HFFc6 (cell line): ENCODE data around the gene FMOD. TPM values are rescaled to one million over a fixed set of nuclear protein-coding genes. Genes with fewer than 3 reads are reported as not detected.

ENCODE experiments used
- DNase-seq: peaks from one replicate; pipeline ENCODE4 v3.0.0-alpha.2; 2018
- H3K27ac Mint-ChIP-seq: 2 replicates; pipeline ENCODE4 v1.8.0; 2020; ENCODE audit warnings: mild to moderate bottlenecking, mixed read lengths
- H3K27me3 Mint-ChIP-seq: 2 replicates; pipeline ENCODE4 v1.8.0; 2021; ENCODE audit warnings: mild to moderate bottlenecking, moderate library complexity, mixed read lengths; ENCODE audit not compliant: insufficient read depth
- H3K36me3 Mint-ChIP-seq: 2 replicates; pipeline ENCODE4 v1.8.0; 2021; ENCODE audit warnings: low read depth, mixed read lengths
- H3K4me1 Mint-ChIP-seq: 2 replicates; pipeline ENCODE4 v1.8.0; 2020; ENCODE audit warnings: low read depth, mixed read lengths
- H3K4me3 Mint-ChIP-seq: 2 replicates; pipeline ENCODE4 v1.8.0; 2020; ENCODE audit warnings: mild to moderate bottlenecking, moderate library complexity, mixed read lengths
- H3K9me3 Mint-ChIP-seq: 2 replicates; pipeline ENCODE4 v1.8.0; 2020; ENCODE audit warnings: mild to moderate bottlenecking, mixed read lengths
- total RNA-seq, 6 experiments: library from RNA; stranded (reverse); fragmentation: NEBNext Ultra II Directional; extraction: Animal tissue kit (Norgen Biotek cat#: 25700); gene quantifications; 2 replicates in 1 of 6; 3 replicates in 5 of 6; pipeline ENCODE4 v1.2.3, GENCODE V29; 2021
- TF ChIP-seq, protein P1 (sequence below): fragments of 200-600 bp; sonication (generic); IDR thresholded peaks from 2 replicates; pipeline ENCODE4 v1.5.0; 2021; ENCODE audit warnings: antibody characterized with exemption, mild to moderate bottlenecking

Gene FMOD
- total RNA-seq, 6 experiments from 2014 or later = 0.19 to 0.66 (median 0.34) TPM

DNA sequence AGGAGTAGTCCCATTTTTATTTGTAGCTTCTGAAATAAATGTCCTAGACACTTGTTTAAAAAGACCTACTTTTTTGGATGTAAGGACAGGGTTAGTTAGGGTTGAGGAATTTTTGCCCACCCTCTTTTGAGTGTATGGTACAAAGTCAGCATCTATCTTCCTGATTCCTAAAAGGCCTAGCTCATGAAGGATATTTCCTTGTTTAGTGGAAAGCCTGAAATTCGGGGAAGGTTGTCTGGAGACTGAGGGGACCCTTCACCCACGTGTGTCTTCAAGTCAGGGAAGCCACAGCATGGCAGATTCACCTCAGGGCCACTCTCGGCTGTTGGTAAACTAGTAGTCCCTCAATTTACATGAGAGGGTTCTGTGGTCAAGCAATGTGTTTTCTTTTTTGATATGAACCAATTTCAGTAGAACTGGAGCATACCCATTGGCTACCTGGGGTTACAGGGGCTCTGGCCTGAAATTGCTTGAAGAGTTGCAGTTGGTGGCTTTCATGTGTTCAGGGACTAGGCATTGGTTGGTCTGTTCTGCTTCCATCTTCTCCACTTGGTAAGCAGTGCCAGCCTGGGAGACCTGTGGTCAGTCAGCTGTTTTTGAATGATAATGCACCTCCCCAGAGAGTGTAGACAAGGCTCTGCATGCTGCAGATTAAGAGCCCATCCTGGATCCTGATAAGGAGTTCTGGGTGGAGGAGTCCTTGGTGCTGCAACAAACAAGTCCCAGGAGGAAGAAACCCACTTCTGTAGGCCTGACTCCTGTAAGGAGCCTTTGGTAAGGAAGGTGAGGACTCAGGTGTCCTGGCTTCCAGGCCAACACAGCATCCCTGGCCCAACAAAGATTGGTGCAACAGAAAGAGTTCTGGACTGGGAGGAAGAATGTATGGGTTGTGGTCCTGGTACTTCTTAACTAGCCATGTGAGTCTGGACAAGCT, 39.3 kb downstream of the FMOD start:
- DNase-seq = no peak
- Mint-ChIP-seq H3K36me3 (peaks cover 17% of the 10 kb centered on the region), H3K4me3 (no peak overlapping the region), H3K27ac (no peak overlapping the region), H3K4me1 (peaks cover 37% of the 10 kb centered on the region), H3K27me3 (peaks cover 4% of the 10 kb centered on the region), H3K9me3 (no peaks in the 10 kb centered on the region)
- TF ChIP-seq, protein P1, sequence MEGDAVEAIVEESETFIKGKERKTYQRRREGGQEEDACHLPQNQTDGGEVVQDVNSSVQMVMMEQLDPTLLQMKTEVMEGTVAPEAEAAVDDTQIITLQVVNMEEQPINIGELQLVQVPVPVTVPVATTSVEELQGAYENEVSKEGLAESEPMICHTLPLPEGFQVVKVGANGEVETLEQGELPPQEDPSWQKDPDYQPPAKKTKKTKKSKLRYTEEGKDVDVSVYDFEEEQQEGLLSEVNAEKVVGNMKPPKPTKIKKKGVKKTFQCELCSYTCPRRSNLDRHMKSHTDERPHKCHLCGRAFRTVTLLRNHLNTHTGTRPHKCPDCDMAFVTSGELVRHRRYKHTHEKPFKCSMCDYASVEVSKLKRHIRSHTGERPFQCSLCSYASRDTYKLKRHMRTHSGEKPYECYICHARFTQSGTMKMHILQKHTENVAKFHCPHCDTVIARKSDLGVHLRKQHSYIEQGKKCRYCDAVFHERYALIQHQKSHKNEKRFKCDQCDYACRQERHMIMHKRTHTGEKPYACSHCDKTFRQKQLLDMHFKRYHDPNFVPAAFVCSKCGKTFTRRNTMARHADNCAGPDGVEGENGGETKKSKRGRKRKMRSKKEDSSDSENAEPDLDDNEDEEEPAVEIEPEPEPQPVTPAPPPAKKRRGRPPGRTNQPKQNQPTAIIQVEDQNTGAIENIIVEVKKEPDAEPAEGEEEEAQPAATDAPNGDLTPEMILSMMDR = no peak

DNA sequence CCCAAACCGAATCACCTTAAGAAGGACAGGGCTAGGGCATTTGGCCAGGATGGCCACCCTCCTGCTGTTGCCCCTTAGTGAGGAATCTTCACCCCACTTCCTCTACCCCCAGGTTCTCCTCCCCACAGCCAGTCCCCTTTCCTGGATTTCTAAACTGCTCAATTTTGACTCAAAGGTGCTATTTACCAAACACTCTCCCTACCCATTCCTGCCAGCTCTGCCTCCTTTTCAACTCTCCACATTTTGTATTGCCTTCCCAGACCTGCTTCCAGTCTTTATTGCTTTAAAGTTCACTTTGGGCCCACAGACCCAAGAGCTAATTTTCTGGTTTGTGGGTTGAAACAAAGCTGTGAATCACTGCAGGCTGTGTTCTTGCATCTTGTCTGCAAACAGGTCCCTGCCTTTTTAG, 42.0 kb downstream of the FMOD start:
- H3K27me3 Mint-ChIP-seq = peaks cover 7% of the 10 kb centered on the region
- H3K36me3 Mint-ChIP-seq = peaks cover 17% of the 10 kb centered on the region
- peaks cover 45% of the 10 kb centered on the region for H3K4me1 Mint-ChIP-seq
- no peaks in the 10 kb centered on the region for H3K9me3 Mint-ChIP-seq
- TF ChIP-seq, protein P1 = no peak
- no peak for DNase-seq
- no peak overlapping the region for H3K27ac Mint-ChIP-seq
- H3K4me3 Mint-ChIP-seq = peak overlapping the region; percentile 95; the same call in 1 of the 2 replicates

DNA sequence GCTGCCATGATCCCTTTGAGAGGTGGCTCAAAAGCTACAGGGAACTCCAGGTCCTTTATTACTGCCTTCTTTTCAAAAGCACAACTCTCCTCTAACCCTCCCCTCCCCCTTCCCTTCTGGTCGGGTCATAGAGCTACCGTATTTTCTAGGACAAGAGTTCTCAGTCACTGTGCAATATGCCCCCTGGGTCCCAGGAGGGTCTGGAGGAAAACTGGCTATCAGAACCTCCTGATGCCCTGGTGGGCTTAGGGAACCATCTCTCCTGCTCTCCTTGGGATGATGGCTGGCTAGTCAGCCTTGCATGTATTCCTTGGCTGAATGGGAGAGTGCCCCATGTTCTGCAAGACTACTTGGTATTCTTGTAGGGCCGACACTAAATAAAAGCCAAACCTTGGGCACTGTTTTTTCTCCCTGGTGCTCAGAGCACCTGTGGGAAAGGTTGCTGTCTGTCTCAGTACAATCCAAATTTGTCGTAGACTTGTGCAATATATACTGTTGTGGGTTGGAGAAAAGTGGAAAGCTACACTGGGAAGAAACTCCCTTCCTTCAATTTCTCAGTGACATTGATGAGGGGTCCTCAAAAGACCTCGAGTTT, 42.5 kb downstream of the FMOD start:
- Mint-ChIP-seq H3K36me3 (peaks cover 17% of the 10 kb centered on the region), H3K4me1 (peaks cover 47% of the 10 kb centered on the region), H3K27me3 (peaks cover 8% of the 10 kb centered on the region)

DNA sequence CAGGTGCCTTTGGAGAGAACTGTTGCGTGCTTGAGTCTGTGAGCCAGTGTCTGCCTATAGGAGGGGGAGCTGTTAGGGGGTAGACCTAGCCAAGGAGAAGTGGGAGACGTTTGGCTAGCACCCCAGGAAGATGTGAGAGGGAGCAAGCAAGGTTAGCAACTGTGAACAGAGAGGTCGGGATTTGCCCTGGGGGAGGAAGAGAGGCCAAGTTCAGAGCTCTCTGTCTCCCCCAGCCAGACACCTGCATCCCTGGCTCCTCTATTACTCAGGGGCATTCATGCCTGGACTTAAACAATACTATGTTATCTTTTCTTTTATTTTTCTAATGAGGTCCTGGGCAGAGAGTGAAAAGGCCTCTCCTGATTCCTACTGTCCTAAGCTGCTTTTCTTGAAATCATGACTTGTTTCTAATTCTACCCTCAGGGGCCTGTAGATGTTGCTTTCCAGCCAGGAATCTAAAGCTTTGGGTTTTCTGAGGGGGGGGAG, 43.2 kb downstream of the FMOD start:
- H3K4me3 Mint-ChIP-seq = peak overlapping the region; percentile 95
- peaks cover 17% of the 10 kb centered on the region for H3K36me3 Mint-ChIP-seq
- H3K27me3 Mint-ChIP-seq = peaks cover 9% of the 10 kb centered on the region
- no peak overlapping the region for H3K27ac Mint-ChIP-seq
- TF ChIP-seq, protein P1 = no peak
- no peaks in the 10 kb centered on the region for H3K9me3 Mint-ChIP-seq
- H3K4me1 Mint-ChIP-seq = peaks cover 55% of the 10 kb centered on the region
- no peak for DNase-seq

More for the DNA sequence above, 42.5 kb downstream of the FMOD start:
- Mint-ChIP-seq H3K27ac (no peak overlapping the region), H3K9me3 (no peaks in the 10 kb centered on the region), H3K4me3 (peak overlapping the region; percentile 95)
- DNase-seq = no peak
- TF ChIP-seq, protein P1 = no peak

DNA sequence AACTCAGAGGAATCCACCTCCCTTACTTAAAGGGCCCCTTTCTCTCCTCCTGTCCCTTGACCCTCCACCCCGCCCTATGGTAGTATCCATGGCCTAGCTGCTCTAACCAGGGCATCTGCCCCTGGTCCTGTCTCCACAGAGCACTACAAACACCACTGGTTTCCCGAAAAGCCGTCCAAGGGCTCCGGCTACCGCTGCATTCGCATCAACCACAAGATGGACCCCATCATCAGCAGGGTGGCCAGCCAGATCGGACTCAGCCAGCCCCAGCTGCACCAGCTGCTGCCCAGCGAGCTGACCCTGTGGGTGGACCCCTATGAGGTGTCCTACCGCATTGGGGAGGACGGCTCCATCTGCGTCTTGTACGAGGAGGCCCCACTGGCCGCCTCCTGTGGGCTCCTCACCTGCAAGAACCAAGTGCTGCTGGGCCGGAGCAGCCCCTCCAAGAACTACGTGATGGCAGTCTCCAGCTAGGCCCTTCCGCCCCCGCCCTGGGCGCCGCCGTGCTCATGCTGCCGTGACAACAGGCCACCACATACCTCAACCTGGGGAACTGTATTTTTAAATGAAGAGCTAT, 43.9 kb downstream of the FMOD start:
- DNase-seq = no peak
- H3K4me1 Mint-ChIP-seq = peaks cover 55% of the 10 kb centered on the region
- peaks cover 12% of the 10 kb centered on the region for H3K27me3 Mint-ChIP-seq
- peak overlapping the region; percentile 95 for H3K4me3 Mint-ChIP-seq
- H3K27ac Mint-ChIP-seq = peak overlapping the region; percentile 72
- H3K9me3 Mint-ChIP-seq = no peaks in the 10 kb centered on the region
- TF ChIP-seq, protein P1 = no peak
- peaks cover 17% of the 10 kb centered on the region for H3K36me3 Mint-ChIP-seq
